MCF 10A (cell line): Measurements from ENCODE around the gene FECH. TPM values are rescaled to one million over a fixed set of nuclear protein-coding genes. Genes with fewer than 3 reads are reported as not detected.

ENCODE experiments used
- BruUV-seq: library from RNA; stranded (reverse); fragments of 400-500 nt; replicated peaks from 2 replicates; lab custom pipeline; 2021; lab: Mats Ljungman, UMichigan
- CTCF ChIA-PET: fragments of 300-600 bp; sonication (Branson Sonifier 250); formaldehyde crosslinking; extraction: SDS; loops from one replicate; lab custom pipeline; 2021; ENCODE audit warnings: antibody characterized with exemption, inconsistent platforms; lab: Yijun Ruan, JAX
- POLR2A ChIA-PET: fragments of 300-600, 350-650 bp; sonication (Branson Sonifier 250); formaldehyde crosslinking; extraction: SDS; loops from one replicate; lab custom pipeline; 2020; ENCODE audit warnings: antibody characterized with exemption, inconsistent platforms; lab: Yijun Ruan, JAX
- DNase-seq: peaks from one replicate; pipeline ENCODE4 v3.0.0-alpha.2; 2018; ENCODE audit not compliant: unreplicated experiment
- H3K27ac Mint-ChIP-seq: one replicate; pipeline ENCODE4 v1.8.0; 2022; ENCODE audit warnings: mild to moderate bottlenecking, low read depth, mixed read lengths; ENCODE audit not compliant: unreplicated experiment
- H3K27me3 Mint-ChIP-seq: one replicate; pipeline ENCODE4 v1.8.0; 2022; ENCODE audit warnings: mixed read lengths; ENCODE audit not compliant: insufficient read depth, unreplicated experiment
- H3K36me3 Mint-ChIP-seq: one replicate; pipeline ENCODE4 v1.8.0; 2022; ENCODE audit warnings: mild to moderate bottlenecking, moderate library complexity, mixed read lengths; ENCODE audit not compliant: insufficient read depth, unreplicated experiment
- H3K4me1 Mint-ChIP-seq: one replicate; pipeline ENCODE4 v1.8.0; 2022; ENCODE audit warnings: mixed read lengths; ENCODE audit not compliant: insufficient read depth, unreplicated experiment
- H3K4me3 Mint-ChIP-seq: one replicate; pipeline ENCODE4 v1.8.0; 2022; ENCODE audit warnings: mild to moderate bottlenecking, moderate library complexity, mixed read lengths; ENCODE audit not compliant: unreplicated experiment
- H3K9me3 Mint-ChIP-seq: one replicate; pipeline ENCODE4 v1.8.0; 2022; ENCODE audit warnings: mixed read lengths; ENCODE audit not compliant: unreplicated experiment
- CTCF ChIP-seq: fragments of 200-600 bp; IDR thresholded peaks from one replicate; pipeline ENCODE4 v1.8.0; 2022; ENCODE audit warnings: antibody characterized with exemption, mild to moderate bottlenecking; ENCODE audit not compliant: unreplicated experiment
- intact Hi-C: fragments of 100-400 bp; cut with micrococcal nuclease; formaldehyde crosslinking; loops from 2 replicates; pipeline ENCODE4 v1.14.1; 2022
- total RNA-seq: library from RNA; stranded (reverse); gene quantifications from 2 replicates; pipeline ENCODE4 v1.2.3, GENCODE V29; 2022

The FECH gene
- total RNA-seq, 1 experiment from 2014 or later, result 23.4 TPM

- Mint-ChIP-seq H3K4me3 (no peak overlapping the region), H3K36me3 (no peaks in the 10 kb centered on the region), H3K27me3 (no peaks in the 10 kb centered on the region), H3K9me3 (no peaks in the 10 kb centered on the region), H3K4me1 (peaks cover 6% of the 10 kb centered on the region), H3K27ac (no peak overlapping the region)
- BruUV-seq, result no TSS peak
- no peak for TF ChIP-seq CTCF
- POLR2A ChIA-PET, result no interaction called here
- no peak for DNase-seq
- intact Hi-C loops, result no loop called here
- CTCF ChIA-PET, result no interaction called here
Observed at GRCh38 chr18:57627488-57627887, 41.0 kb upstream of the FECH start.

GRCh38 chr18:57624988-57625387, 38.5 kb upstream of the FECH start:
- H3K4me3 Mint-ChIP-seq, result no peak overlapping the region
- ChIA-PET CTCF (interaction anchor here (0.7 to 1.0 kb wide), 6 partner anchors 187 to 495 kb away, joined by 3 to 4 read pairs (median 3); no protein-coding TSS in a partner anchor), POLR2A (interaction anchor here (0.6 kb wide), 1 partner anchor 171 kb away, joined by 3 read pairs; no protein-coding TSS in a partner anchor)
- BruUV-seq, result no TSS peak
- intact Hi-C loops, result no loop called here
- no peak overlapping the region for H3K27ac Mint-ChIP-seq
- H3K9me3 Mint-ChIP-seq, result no peaks in the 10 kb centered on the region
- TF ChIP-seq CTCF, result no peak
- H3K36me3 Mint-ChIP-seq, result peaks cover 6% of the 10 kb centered on the region
- no peaks in the 10 kb centered on the region for H3K4me1 Mint-ChIP-seq
- peak; percentile 11 for DNase-seq
- H3K27me3 Mint-ChIP-seq, result no peaks in the 10 kb centered on the region

- H3K36me3 Mint-ChIP-seq, result peaks cover 44% of the 10 kb centered on the region
Observed at GRCh38 chr18:57621246-57621604, 34.7 kb upstream of the FECH start.

GRCh38 chr18:57619876-57620275, 33.4 kb upstream of the FECH start:
- intact Hi-C loops, result no loop called here
- POLR2A ChIA-PET, result interaction anchor here (0.6 to 1.5 kb wide), 5 partner anchors 7 to 271 kb away, joined by 3 to 5 read pairs (median 3); no protein-coding TSS in a partner anchor

More at GRCh38 chr18:57621246-57621604, 34.7 kb upstream of the FECH start:
- no peaks in the 10 kb centered on the region for H3K4me1 Mint-ChIP-seq
- BruUV-seq, result no TSS peak
- no peaks in the 10 kb centered on the region for H3K27me3 Mint-ChIP-seq
- TF ChIP-seq CTCF, result no peak
- H3K9me3 Mint-ChIP-seq, result no peaks in the 10 kb centered on the region
- ChIA-PET POLR2A (interaction anchor here (0.5 to 2.7 kb wide), 24 partner anchors 9 to 1178 kb away, joined by 3 to 17 read pairs (median 3); no protein-coding TSS in a partner anchor), CTCF (interaction anchor here (0.6 to 1.0 kb wide), 8 partner anchors 8 to 890 kb away, joined by 3 to 7 read pairs (median 5); no protein-coding TSS in a partner anchor)
- DNase-seq, result no peak
- intact Hi-C loops, result no loop called here
- peak overlapping the region; percentile 91 for H3K4me3 Mint-ChIP-seq
- H3K27ac Mint-ChIP-seq, result peak overlapping the region; percentile 93

More at GRCh38 chr18:57619876-57620275, 33.4 kb upstream of the FECH start:
- no peaks in the 10 kb centered on the region for H3K4me1 Mint-ChIP-seq
- H3K4me3 Mint-ChIP-seq, result peak overlapping the region; percentile 91
- TF ChIP-seq CTCF, result no peak
- H3K9me3 Mint-ChIP-seq, result no peaks in the 10 kb centered on the region
- H3K27ac Mint-ChIP-seq, result no peak overlapping the region
- H3K36me3 Mint-ChIP-seq, result peaks cover 57% of the 10 kb centered on the region
- BruUV-seq, result no TSS peak
- DNase-seq, result no peak
- CTCF ChIA-PET, result interaction anchor here (1.0 to 1.4 kb wide), 3 partner anchors 14 to 502 kb away, joined by 3 to 6 read pairs (median 6); no protein-coding TSS in a partner anchor
- H3K27me3 Mint-ChIP-seq, result no peaks in the 10 kb centered on the region
